GM12878 (cell line): ENCODE results near the gene AJUBA. TPM values are rescaled to one million over a fixed set of nuclear protein-coding genes. Genes with fewer than 3 reads are reported as not detected.

ENCODE experiments used
- BCL11A ChIP-seq: IDR thresholded peaks from 2 replicates; pipeline ENCODE4 v1.6.1; 2011; ENCODE audit warnings: low read depth, low read length
- CBX5 ChIP-seq: sonication (generic); IDR thresholded peaks from 2 replicates; pipeline ENCODE4 v1.6.1; 2016; ENCODE audit warnings: low read depth, moderate library complexity, mild to moderate bottlenecking, inconsistent platforms
- CREB1 ChIP-seq: IDR thresholded peaks from 2 replicates; pipeline ENCODE4 v1.6.1; 2012; ENCODE audit warnings: low read depth, mild to moderate bottlenecking, inconsistent platforms
- CUX1 ChIP-seq: IDR thresholded peaks from 2 replicates; pipeline ENCODE4 v1.6.1; 2012; ENCODE audit warnings: improper control_type of control experiment, low read depth, low read length; ENCODE audit not compliant: insufficient replicate concordance
- E2F4 ChIP-seq: IDR thresholded peaks from 2 replicates; pipeline ENCODE4 v1.6.1; 2012; ENCODE audit warnings: low read depth, low read length, improper control_type of control experiment
- E2F8 ChIP-seq: fragments of 450-650 bp; IDR thresholded peaks from 2 replicates; pipeline ENCODE4 v1.6.1; 2018; ENCODE audit warnings: mild to moderate bottlenecking, low read depth, moderate library complexity; ENCODE audit not compliant: partially characterized antibody
- ELK1 ChIP-seq: IDR thresholded peaks from 2 replicates; pipeline ENCODE4 v1.6.1; 2012; ENCODE audit warnings: low read depth, low read length, improper control_type of control experiment
- HDGF ChIP-seq: fragments of 450-650 bp; IDR thresholded peaks from 2 replicates; pipeline ENCODE4 v1.6.1; 2016; ENCODE audit warnings: antibody characterized with exemption
- HSF1 ChIP-seq: fragments of 150-350 bp; IDR thresholded peaks from 2 replicates; pipeline ENCODE4 v1.6.1; 2014; ENCODE audit warnings: mild to moderate bottlenecking, low read depth, low read length
- KDM1A ChIP-seq: fragments of 200-600 bp; sonication (generic); IDR thresholded peaks from 2 replicates; pipeline ENCODE4 v1.6.1; 2016; ENCODE audit warnings: borderline replicate concordance
- NFIC ChIP-seq: IDR thresholded peaks from 2 replicates; pipeline ENCODE4 v1.6.1; 2012; ENCODE audit warnings: low read depth, mild to moderate bottlenecking, inconsistent platforms, low read length, moderate library complexity
- SMC3 ChIP-seq: IDR thresholded peaks from 2 replicates; pipeline ENCODE4 v1.6.1; 2011; ENCODE audit warnings: low read length, improper control_type of control experiment, borderline replicate concordance
- SREBF1 ChIP-seq: IDR thresholded peaks from 2 replicates; pipeline ENCODE4 v1.6.1; 2012; ENCODE audit warnings: mild to moderate bottlenecking, low read length
- STAT1 ChIP-seq: fragments of 450-650 bp; conservative IDR thresholded peaks from 2 replicates; pipeline ENCODE4 v1.6.1; 2014; ENCODE audit warnings: antibody characterized with exemption, mild to moderate bottlenecking
- WRNIP1 ChIP-seq: IDR thresholded peaks from 2 replicates; pipeline ENCODE4 v1.6.1; 2011; ENCODE audit warnings: low read depth, low read length, improper control_type of control experiment, borderline replicate concordance
- YY1 ChIP-seq: IDR thresholded peaks from 2 replicates; pipeline ENCODE4 v1.6.1; 2011; ENCODE audit warnings: low read depth, mild to moderate bottlenecking, low read length
- ZNF207 ChIP-seq: fragments of 450-650 bp; IDR thresholded peaks from 2 replicates; pipeline ENCODE4 v1.6.1; 2014; ENCODE audit warnings: antibody characterized with exemption, mild to moderate bottlenecking, borderline replicate concordance
- ZSCAN29 ChIP-seq: fragments of 450-650 bp; IDR thresholded peaks from 2 replicates; pipeline ENCODE4 v1.6.1; 2017; ENCODE audit warnings: mild to moderate bottlenecking, moderate library complexity
- polyA plus RNA-seq, 11 experiments: library from polyadenylated mRNA; depleted of rRNA in 4 of 11; unstranded in 6 of 11; stranded (reverse) in 5 of 11; fragments of >200 nt; fragmentation: Nextera tagmentation in 4 of 11; fragmentation: Illumina TruSeq in 1 of 11; extraction: Ambion mirVana in 4 of 11; extraction: Trizol in 1 of 11; gene quantifications; 1 replicate in 1 of 11; 2 replicates in 10 of 11; pipeline versions ENCODE4 v1.2.1 to v1.2.3, GENCODE V29; 2011 to 2016; ENCODE audit warnings: inconsistent platforms in 2 of 11, missing spikeins in 2 of 11, low read depth in 1 of 11
- total RNA-seq, 4 experiments: library from RNA; depleted of rRNA in 3 of 4; stranded (reverse); fragments of >200 nt in 3 of 4; fragmentation: Illumina TruSeq in 1 of 4; extraction: Trizol in 1 of 4; gene quantifications; 2 replicates each; pipeline versions ENCODE4 v1.2.1 to v1.2.3, GENCODE V29; 2013 to 2021

The AJUBA gene
- total and polyA plus RNA-seq, 10 of the 15 experiments (the other 5 are each of a cell fraction or from before 2014, with no cell fraction given) = 0.03 to 18.1 (median 0.36) TPM; not detected in 1

- TF ChIP-seq ELK1 (no peak), HSF1 (0 out of 2 replicates have a peak, but pooled peaks have one; percentile 10), CUX1 (no peak), NFIC (no peak; the same call in 1 of the 2 replicates), ZSCAN29 (peak; percentile 37; the same call in 1 of the 2 replicates), ZNF207 (no peak), CREB1 (no peak), WRNIP1 (no peak), YY1 (peak; percentile 13; the same call in 1 of the 2 replicates), HDGF (no peak), CBX5 (no peak), SREBF1 (no peak), E2F4 (no peak), E2F8 (no peak), KDM1A (0 out of 2 replicates have a peak, but pooled peaks have one; percentile 66), STAT1 (peak; percentile 30; the same call in 1 of the 2 replicates), BCL11A (no peak), SMC3 (no peak)
Measured at GRCh38 chr14:23009939-23010726, 27.8 kb upstream of the AJUBA start, which contains the start of gene C14orf93 (continued).
